GM19240 (cell line): ENCODE results near the gene PLCG2.
"Not testable (repeated sequence)": the region's sequence is repeated elsewhere in the genome, so short reads cannot be mapped to it uniquely, and the experiment has no call there.

Experiments
- DNase-seq: peaks from one replicate; pipeline ENCODE4 v3.0.0; 2011; ENCODE audit warnings: low spot score; ENCODE audit not compliant: insufficient read length

PLCG2 gene

DNA sequence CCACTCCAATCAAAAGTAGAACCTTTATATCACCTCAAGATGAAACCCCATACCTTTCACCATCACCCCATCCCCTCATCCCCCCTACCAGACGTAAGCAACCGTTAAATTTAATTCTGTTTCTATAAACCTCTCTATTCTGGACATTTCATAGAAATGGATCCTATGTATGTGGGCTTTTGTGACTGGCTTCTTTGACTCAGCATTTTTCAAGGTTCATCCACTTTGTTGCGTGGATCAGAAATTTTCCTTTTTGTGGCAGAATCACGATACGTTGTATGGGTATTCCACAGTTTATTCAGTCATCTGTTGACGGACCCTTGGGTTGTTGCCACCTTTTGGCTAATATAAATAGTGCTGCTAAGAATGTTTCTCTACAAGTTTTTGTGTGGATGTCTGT is 8.6 kb downstream of the PLCG2 start:
- no peak for DNase-seq

DNA sequence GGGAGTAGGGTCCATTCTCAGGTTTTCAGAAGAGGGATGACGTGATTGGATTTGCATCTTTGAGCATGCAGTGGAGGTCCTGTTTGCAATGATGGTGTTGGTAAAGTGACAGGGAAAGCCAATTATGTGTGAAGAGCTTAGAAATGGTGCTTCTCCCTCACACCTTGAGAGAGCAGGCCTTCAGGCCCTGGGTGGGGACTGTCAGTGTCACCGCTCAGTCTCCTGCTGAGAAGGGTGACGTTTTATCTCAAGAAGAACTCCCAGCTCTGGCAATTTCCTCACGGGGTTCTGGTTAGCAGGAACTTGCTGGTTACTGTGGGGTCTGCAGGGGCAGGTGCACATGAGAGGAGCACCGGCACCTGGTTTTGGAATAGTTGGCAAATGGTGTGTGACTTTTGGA is 11.2 kb downstream of the PLCG2 start:
- no peak for DNase-seq

DNA sequence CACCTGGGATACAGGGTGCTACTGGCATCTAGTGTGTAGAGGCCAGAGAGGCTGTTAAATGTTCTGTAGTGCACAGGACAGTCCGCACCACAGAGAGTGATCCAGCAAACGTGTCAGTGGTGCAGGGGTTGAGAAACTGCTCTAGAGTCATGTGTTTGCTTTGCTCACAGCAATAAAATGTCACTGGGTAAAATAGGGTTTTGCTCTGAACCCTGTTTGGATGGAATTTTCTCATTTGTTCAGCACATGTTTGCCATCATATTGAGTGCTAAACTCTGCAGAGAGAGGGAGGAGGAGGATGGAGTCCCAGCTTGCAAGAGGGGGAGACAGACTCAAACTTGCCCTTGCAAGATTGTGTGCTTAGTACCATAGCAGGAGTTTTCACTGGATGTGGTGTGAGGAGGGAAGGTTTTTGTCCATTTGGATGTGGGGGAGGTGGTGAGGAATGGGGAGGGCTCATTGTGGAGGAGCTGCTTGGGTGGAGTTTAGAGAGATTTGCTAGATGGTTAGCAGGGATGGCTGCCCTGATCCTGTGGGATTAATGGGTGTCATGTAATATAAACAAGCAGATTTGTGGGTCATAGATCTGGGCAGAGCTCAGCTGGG is 11.8 kb downstream of the PLCG2 start:
- no peak for DNase-seq

DNA sequence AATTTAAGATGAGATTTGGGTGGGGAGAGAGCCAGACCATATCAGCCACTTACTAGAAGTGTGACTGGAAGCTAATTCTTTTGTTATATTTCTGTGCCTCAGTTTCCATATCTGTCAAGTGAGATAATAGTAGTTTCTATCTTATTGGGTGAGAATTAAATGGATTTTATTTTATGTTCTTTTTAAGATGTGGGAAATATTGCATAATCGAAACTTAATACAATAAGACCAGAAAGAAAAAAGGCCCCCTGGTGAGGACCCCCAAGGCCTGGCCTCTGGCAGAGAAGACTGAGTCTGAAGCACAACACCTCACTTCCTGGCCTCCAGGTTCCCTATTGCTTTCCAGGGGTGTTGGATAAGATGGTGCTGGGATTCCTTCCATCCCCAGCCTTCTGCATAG is 13.7 kb downstream of the PLCG2 start:
- DNase-seq = no peak

DNA sequence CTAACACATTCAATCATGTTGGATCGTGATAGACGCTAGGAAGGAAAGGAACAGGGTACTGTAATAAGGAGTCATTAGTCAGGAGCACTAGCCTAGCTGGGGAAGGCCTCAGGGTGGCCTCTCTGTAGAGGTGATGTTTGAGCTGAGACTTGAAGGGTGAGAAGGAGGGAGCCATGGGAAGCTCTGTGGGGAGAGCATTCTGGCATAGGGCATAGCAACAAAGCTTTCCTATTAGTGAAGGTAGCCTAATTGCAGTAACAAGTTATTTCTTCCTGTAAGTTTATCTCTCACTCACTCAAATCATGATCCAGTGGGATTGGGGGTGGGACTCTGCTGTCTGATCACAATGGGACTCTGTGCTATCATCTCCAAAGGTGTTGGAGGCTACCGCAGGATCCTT is 16.1 kb downstream of the PLCG2 start:
- DNase-seq = no peak

DNA sequence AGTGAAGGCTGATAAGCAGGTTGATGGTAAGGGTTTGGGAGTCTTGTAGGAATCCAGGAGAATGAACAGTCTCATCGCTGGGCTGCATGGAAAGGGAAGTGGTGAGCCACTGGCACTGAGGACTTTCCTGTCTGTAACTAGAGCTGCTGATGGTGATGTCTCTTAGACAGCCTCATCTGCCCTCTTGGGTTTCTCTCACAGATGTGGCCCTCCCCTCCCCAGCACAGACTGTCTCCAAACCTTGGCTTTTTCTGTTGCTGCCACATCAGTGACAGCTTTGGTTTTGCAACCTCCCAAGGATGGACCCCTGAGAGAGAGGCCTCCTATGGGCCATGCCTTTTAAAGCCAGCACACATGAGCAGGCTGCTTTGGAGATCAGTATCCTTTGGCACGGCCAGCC is 16.9 kb downstream of the PLCG2 start:
- no peak for DNase-seq

DNA sequence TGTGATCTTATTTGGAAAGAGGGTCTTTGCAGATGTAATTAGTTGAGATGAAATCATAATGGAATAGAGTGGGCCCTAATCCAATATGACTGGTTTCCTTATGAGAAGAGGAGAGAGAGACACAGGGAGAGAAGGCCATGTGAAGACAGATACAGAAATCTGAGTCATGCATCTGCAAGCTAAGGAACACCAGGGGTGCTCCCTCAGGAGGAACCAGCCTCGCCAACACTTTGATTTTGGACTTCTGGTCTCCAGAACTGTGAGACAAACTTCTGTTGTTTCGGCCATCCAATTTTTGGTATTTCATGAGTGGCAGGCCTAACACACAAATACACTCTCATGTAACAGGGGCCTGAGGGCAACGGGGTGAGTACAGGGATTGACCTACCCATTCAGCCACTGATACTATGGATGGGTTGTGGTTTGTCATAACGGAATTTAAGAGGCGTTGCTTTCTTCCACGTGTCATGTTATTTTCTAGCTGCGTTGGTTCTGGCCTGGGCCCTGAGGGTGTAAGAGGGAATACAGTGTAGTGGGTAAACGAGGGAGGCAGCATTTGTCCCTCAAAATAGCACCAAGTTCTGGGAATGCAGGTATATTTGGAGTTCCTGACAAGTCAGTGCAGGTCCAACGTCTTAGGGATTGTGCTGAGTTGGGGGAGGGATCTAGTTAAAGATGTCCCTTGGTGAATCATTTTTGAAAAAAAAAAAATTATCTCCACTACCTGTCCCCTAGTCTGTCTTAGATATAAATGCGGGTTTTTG is 17.7 kb downstream of the PLCG2 start:
- no peak for DNase-seq

DNA sequence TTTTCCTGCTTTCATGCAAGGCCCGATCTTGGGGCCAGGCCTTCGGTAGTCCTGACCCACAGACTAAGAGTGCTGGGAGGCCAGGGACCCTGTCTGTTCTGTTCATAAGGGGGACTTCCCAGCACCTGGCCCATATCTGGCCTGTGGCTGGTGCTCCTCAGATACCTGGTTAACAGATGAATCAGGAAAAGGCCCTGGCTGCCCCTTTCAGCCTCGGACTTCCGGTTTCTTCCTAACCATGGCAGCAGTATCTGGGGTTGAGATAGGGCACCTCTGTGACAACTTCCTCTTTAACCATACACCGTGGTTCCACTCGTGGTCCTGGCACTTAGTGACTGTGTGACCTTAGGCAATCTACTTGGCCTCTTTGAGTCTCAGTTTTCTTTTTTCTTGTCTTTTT is 18.4 kb downstream of the PLCG2 start:
- peak; percentile 57 for DNase-seq

DNA sequence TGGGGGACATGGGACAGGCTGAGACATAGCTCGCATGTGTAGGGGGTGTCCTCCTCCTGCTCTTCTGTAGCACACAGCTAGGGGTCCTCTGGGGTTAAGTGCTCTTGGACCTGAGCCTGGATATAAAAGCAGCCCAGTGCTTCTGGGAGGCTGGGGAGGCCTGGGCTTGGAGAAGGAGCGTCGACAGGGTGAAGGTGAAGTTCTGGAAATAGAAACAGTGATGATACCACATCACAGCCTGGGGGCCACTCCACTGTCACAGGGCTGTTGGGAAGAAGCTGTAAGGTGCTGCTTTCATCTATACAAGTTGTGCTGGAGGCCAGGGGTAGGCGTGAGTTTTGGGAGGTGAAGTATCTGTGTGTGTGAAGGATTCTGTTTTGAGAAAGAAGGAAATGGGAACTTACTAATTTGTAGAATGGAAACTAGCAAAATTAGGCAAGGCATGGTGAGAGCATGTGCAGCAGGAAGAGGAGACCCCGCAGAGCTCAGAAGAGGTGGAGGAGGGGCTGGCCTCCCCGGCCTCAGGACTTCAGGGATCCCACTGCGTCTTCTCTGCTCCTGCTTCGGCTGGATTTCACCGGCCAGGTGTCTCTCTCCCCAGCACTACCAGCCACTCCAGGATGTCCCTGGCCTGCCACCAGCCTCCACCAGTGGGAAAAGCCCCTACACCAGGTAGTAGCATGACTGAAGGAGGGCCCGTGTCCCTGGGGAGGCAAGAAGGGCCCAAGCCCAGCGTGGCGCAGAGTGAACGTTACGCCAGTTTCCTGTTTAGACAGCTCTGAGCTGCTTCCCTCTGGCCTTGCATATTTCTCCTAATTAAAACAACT is 19.4 kb downstream of the PLCG2 start:
- DNase-seq = no peak

DNA sequence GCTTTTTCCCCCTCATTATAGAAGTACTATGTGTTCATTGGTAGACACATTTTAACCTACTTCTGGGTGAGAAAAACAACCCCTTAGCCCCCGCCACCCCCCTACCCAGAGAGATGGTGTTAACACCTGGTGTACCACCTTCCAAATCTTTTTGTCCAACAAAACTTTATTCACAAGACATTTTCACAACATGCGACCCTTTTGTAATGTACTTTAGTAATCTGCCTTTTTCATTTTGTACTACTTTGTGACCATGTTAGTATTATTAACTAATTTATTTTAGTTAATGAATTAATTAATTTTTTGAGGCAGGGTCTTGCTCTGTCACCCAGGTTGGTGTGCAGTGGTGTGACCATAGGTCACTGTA is 20.0 kb downstream of the PLCG2 start:
- DNase-seq = no peak

DNA sequence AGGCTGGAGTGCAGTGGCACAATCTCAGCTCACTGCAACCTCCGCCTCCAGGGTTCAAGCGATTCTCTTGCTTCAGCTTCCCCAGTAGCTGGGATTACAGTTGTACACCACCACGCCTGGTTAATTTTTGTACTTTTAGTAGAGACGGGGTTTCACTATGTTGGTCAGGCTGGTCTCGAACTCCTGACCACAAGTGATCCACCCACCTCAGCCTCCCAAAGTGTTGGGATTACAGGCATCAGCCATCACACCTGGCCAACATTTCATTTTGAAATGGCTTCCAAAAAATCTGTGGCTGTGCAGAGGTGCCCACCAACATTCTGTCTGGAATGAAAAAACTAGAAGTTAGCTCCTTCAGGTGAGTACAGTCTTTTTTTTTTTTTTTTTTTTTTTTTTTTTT is 22.6 kb downstream of the PLCG2 start:
- not testable (repeated sequence) for DNase-seq

DNA sequence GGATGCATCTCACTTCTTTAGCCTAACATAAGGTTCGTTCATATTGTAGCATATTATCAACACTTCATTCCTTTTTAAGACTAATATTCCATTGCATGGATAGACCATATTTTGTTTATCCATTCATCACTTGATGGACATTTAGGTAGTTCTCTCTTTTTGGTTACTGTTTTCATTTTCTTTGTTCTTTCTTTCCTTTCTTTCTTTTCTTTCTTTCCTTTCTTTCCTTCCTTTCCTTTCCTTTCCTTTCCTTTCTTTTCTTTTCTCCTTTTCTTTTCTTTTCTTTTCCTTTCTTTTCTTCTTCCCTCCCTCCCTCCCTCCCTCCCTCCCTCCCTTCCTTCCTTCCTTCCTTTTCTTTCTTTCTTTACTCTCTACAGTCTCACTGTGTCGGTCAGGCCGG is 24.2 kb downstream of the PLCG2 start:
- DNase-seq = no peak

DNA sequence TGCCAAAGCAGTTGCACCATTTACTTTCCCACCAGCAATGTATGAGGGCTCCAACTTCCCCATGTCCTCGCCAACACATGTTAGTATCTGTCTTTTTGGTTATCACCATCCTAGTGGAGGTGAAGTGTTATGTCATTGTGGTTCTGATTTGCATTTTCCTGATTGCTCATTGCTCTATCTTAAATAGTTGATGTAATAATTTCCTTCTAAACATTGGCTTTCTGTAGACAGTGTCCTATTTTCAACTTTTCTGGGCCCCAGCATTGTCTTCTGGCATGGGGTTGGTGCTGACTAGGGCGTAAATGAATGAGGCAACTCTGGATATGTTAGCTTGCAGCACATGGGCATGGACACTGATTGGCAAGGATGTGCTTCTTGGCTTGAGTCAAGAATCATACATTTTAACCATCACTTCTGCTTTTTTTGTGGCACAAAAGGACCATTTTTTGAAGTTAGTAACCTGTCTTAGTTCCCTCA is 25.1 kb downstream of the PLCG2 start:
- DNase-seq = no peak

DNA sequence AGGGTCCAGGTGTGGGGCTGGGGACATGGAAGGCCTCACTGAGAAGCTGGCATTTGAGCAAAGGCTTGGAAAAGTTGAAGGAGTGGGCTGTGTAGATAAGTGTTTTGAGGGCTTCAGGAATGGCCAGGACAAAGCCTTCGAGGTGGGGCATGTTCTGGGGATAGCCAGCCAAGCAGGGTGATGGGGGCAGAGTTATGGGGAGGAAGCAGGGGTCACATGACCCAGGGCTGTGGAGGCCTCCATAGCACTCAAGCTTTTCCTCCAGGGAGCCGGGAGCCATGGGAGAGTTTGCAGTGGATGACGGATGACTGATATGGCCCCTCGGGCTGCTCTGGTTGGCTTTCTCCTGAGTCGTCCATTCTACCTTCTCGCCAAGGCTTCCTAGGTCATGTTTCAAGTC is 27.6 kb downstream of the PLCG2 start:
- no peak for DNase-seq

DNA sequence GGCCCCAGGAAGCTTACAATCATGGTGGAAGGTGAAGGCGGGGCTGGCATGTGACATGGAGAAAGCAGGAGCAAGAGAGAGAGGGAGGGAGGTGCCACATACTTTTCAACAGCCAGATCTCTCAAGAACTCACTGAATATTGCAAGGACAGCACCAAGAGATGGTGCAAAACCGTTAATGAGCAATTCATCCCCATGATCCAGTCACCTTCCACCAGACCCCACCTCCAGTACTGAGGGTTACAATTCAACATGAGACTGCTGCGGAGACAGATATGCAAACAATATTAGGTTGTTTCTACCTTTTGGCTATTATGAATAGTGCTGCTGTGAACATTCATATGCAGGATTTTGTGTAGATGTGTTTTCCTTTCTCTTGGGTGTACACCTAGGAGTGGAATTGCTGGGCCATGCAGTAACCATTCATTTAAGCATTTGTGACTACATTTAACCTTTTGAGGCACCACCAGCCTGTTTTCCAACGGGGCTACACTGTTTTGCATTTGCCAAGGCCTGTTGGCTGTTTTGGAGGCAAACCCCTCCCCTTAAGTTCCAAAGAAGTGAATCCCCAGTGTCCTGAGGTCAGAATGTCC is 28.8 kb downstream of the PLCG2 start:
- no peak for DNase-seq

DNA sequence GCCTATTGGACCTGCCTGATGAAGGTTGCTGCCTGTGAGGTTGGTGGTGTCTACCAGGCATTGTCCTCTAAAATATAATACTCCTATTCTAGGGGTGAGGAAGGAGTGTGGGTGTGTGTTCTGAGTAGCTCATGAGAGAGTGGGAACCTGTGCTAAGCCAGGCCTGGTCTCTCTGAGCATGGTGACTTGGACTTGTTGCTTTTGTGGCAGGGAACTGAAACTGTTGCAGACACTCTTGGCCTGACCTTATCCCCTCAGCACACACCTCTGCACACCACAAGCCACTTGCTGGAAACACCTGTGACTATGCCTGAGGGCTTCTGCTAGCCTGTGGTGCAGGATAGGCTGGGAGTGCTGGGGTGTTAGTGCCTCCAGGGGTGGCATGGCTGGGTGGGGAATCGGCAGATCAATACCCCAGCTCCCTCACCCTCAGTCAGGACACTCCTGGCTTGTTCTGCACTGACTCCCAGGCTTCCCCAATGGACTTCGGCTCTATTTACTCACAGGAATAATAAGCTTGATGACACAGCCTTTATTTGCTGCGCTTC is 29.9 kb downstream of the PLCG2 start:
- DNase-seq = no peak

DNA sequence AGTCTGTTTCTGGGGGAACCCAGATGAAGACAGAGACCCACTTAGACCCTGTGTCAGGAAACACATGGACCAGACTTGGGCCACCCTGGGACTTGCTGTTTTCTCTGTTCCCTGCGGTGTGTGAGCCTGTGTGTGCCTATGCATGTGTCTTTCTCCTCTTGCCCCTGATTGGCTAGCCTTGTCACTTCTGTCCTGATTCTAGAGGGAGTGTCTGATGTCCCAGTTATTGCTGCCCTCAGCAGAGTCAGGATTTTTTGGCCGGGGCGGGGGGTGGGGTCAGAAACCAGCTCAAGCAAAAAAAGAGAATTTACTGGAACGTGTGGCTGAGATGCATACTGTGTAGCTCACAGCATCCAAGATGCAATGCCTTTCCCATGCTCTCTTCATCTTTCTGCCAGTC is 30.5 kb downstream of the PLCG2 start:
- DNase-seq = no peak

DNA sequence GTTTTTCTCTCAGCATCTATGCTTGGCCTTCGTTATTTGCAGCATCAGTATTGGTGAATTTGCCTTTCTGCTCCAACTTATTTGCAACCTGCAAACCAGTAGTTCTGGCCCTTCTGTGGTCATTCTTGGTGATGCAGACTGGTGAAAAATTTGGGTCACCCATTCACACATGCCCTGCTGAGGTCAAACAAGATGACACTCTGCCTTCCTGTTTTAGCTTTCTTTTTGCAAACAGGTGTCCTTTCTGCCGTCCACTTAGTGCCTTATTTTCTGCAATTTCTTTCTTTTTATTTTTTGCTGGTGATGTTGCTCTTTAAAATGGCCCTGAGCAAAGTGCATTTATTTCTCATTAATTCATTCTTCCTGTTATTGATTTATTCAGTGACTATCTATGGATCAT is 31.3 kb downstream of the PLCG2 start:
- DNase-seq = no peak

DNA sequence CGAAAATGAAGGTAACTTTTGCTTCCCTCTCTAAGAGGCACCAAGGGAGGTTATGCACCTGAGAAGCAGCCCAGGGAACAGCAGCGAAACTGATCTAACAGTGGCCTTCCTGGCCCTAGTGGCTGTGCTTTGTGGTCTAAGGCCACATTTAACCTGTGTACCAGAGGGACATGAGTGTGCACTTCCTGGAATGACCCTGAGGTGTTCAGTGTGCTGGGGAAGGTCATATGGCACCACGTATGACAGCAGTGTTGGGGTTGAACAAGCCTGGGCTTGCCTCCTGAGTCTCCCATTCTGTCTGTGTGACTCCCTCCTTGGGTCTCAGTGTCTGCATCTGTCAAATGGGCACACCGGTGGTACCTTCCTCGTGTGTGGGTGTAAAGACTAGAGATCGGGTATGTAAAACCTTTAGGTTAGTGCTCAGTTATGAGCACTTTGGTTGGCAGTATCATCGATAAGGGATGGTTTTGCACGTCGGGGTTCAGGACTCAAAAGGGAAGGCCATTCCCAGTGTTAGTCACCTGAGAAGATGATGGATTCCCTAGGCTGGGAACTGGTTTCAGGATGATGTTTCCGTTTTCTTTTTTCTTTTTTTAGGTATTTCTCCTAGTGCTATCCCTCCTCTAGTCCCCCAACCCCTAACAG is 31.9 kb downstream of the PLCG2 start:
- no peak for DNase-seq

DNA sequence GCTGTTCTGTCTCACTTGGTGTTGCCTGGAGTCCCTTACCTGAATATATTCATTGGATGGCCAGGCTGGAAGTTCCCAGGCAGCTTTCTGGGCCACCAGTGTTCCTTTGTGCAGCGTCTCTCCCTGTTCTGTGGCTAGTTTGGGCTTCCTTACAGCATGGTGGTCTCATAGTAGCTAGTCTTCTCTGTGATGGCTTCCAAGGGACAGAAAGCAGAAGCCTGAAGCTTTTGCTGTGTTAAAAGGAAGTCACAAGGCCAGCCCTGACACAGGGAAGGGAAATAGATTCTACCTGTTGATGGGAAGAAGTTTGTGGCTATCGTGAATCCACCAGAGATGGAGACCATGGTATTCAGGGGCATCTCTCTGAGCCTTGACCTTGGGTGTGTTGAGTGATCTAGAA is 34.6 kb downstream of the PLCG2 start:
- DNase-seq = no peak

DNA sequence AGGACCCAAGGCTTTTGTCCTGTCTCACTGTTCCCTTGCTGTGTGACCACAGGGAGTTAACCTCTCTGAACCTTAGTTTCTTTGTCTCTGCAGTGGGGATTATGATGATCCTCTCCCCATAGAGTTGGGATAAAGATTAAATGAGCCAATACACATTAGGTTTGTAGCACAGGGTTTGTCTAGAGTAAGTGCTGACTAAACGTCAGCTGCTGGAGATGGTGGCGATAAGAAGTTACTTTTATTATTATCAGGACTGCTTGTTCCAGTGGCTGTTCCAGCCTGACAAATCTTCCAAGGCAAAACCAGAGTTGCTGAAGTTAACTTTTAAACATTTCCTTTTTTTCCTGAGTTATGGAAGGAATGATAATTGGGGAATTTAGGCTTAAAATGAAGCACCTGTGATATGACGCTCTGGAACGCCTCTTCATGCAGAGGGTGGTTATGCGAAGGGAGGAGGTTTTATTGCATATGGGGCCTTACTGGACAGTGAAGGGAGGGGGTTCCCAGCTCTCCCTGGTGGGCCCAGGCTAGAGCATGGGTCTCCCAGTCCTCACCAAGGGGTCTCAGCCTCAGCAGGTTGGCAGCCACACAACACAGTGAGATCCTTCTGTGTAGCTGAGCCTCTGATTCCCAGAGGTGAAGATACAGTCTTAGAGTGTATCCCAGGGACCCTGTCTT is 35.8 kb downstream of the PLCG2 start:
- DNase-seq = no peak
